ENCODE results near the gene COX7B2.

DNA sequence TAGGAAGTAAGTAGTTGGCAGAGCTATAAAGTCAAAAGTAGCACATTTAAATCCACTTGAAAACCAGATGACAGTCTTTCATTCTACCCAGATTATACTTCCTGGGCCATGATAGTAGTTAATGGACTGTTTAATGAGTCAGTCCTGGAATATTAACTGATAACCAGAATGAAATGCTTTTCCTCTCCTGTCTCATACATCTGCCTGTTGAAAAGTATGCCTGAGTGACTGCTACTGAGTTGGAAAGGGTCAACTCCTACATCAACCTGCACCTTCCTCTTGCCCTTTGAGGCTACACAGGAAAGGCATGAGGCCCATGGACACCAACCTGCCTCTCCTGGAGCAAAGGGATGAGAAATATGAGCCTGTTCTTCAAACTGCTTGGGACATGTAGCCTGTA is 36.0 kb upstream of the COX7B2 start:
- no peak for TF ChIP-seq NFYB (IDR thresholded peaks at IDR 0.05; ENCODE audit: insufficient read depth, low read depth, low read length)
- TF ChIP-seq ATF3 (IDR thresholded peaks at IDR 0.05; ENCODE audit: borderline replicate concordance, extremely low read depth, low read depth, low read length) = no peak
- no peak for TF ChIP-seq NFYA (IDR thresholded peaks at IDR 0.05; ENCODE audit: borderline replicate concordance, low read depth, low read length)
- no peak for TF ChIP-seq CTCF (IDR thresholded peaks at IDR 0.05 in 2 of 3, conservative IDR thresholded peaks at IDR 0.05 in 1 of 3; ENCODE audit: control insufficient read depth in 2 of 3, extremely low read depth in 1 of 3, insufficient read depth in 1 of 3, low read depth in 3 of 3, low read length in 3 of 3)
- TF ChIP-seq MXI1 (IDR thresholded peaks at IDR 0.05; ENCODE audit: low read depth, low read length) = no peak
- no peak for TF ChIP-seq NR2C1 (IDR thresholded peaks at IDR 0.05)
- no peak for TF ChIP-seq REST (IDR thresholded peaks at IDR 0.05; ENCODE audit: low read depth, low read length)
- no peak for TF ChIP-seq EZH2 (IDR thresholded peaks at IDR 0.05; ENCODE audit: borderline replicate concordance, control insufficient read depth, low read depth, low read length)
- TF ChIP-seq, protein P1, sequence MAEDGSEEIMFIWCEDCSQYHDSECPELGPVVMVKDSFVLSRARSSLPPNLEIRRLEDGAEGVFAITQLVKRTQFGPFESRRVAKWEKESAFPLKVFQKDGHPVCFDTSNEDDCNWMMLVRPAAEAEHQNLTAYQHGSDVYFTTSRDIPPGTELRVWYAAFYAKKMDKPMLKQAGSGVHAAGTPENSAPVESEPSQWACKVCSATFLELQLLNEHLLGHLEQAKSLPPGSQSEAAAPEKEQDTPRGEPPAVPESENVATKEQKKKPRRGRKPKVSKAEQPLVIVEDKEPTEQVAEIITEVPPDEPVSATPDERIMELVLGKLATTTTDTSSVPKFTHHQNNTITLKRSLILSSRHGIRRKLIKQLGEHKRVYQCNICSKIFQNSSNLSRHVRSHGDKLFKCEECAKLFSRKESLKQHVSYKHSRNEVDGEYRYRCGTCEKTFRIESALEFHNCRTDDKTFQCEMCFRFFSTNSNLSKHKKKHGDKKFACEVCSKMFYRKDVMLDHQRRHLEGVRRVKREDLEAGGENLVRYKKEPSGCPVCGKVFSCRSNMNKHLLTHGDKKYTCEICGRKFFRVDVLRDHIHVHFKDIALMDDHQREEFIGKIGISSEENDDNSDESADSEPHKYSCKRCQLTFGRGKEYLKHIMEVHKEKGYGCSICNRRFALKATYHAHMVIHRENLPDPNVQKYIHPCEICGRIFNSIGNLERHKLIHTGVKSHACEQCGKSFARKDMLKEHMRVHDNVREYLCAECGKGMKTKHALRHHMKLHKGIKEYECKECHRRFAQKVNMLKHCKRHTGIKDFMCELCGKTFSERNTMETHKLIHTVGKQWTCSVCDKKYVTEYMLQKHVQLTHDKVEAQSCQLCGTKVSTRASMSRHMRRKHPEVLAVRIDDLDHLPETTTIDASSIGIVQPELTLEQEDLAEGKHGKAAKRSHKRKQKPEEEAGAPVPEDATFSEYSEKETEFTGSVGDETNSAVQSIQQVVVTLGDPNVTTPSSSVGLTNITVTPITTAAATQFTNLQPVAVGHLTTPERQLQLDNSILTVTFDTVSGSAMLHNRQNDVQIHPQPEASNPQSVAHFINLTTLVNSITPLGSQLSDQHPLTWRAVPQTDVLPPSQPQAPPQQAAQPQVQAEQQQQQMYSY (CRISPR knock-in tag; IDR thresholded peaks at IDR 0.05) = no peak
- no peak for TF ChIP-seq HDGF (IDR thresholded peaks at IDR 0.05)
- TF ChIP-seq ZNF217 (IDR thresholded peaks at IDR 0.05) = no peak
- TF ChIP-seq JUND (IDR thresholded peaks at IDR 0.05; ENCODE audit: low read depth, low read length) = no peak
- TF ChIP-seq ZNF687 (IDR thresholded peaks at IDR 0.05) = no peak
